GM19455 (cell line): Measurements from ENCODE around the gene SRSF3.
"Not testable (repeated sequence)": the region's sequence is repeated elsewhere in the genome, so short reads cannot be mapped to it uniquely, and the experiment has no call there.

Experiments used
- ATAC-seq: cut with Tn5 transposase; IDR thresholded peaks from one replicate; pipeline ENCODE4 v1.9.1; 2021; ENCODE audit not compliant: unreplicated experiment

SRSF3 gene

DNA sequence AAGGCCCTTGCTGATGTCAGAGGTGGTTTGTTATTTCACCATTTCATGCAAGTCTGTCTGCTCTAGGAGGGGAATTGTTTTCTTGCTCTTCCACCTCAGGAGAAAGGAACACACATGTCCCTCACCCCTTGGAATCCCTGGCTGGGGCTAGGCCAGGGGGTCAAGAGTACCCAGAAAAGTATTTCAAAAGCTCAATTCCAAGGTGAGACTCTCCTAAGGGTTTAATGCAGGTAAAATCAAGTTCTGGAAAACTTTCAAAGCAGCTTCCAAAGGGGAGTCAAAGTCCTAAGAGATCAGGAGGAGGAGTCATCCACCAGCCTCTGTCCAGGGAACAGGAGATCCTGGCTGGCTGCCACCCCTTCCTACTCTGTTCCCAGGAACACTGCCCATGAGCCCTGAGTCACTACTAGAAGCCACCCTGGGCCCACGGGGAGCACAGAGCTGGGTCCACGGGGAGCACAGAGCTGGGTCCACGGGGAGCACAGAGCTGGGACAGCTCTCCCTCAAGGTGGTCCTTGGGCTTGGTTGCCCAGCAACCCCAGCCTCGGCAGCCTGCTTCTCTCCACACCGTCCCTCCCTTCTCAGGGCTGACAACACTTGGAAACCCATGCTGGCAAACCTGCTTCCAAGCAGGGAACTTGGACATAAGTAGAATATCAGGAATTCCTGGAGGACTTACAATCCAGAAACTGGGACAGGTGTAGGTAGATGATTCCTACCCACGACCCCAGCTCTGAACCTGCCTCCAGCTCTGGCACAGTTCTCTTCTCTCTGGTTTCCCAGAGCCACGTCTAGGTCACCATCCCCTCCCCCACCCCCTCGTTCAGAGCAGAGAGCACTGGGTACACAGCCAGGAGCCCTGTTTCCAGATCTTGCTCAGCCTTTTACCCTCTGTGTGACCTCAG lies 49.0 kb downstream of the SRSF3 start:
- ATAC-seq = no peak

DNA sequence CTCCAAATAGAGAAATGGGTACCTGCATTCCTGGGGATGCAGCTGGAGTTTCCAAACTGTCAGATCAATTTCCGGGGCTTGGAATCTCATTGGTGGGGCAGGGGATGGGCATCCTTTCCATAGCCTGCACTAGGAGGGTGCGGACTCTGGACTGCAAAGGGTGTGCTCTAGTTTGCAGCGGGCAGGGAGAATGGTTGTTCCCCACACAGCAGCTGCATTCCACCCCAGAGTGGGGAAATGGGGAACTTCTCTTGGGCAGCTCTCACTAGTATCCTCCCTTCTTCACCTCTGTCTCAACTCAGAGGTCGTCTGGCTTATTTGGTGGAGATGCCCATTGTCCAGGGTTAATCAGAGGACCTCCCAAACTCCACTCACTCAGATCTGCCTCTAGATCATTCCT lies 49.8 kb downstream of the SRSF3 start:
- no peak for ATAC-seq

GRCh38 chr6:36649086-36649485 lies 54.9 kb downstream of the SRSF3 start:
- no peak for ATAC-seq

- ATAC-seq = no peak
Observed at GRCh38 chr6:36649701-36650484, 55.7 kb downstream of the SRSF3 start.

DNA sequence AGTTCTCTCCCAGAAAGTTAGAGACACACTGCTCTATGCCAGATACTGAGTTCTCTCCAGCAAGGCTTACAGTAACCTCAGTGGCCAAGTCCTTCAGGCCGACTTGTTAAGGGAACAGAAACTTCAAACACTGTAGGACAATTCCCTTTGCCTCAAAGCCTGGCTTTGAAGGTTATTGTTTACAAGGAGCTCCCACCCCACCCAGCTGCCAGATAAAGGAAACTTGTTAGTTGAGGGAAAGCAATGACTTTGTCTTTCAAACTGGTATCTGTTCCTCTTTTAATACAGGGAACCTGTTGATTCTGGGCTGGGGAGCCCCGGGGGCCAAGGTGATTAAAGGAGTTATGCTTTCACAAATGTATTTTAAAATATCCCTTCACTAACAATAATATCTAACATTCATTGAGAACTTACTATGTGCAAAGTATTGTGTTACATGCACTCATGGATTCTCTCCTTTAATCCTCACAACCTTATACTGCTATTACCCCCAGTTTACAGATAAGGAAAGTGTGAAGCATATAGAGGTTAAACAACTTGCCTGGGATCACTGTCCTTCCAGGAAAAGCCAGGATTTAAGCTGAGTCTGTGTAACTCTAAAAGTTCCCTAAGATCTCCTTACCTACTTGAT lies 56.8 kb downstream of the SRSF3 start:
- ATAC-seq = no peak

DNA sequence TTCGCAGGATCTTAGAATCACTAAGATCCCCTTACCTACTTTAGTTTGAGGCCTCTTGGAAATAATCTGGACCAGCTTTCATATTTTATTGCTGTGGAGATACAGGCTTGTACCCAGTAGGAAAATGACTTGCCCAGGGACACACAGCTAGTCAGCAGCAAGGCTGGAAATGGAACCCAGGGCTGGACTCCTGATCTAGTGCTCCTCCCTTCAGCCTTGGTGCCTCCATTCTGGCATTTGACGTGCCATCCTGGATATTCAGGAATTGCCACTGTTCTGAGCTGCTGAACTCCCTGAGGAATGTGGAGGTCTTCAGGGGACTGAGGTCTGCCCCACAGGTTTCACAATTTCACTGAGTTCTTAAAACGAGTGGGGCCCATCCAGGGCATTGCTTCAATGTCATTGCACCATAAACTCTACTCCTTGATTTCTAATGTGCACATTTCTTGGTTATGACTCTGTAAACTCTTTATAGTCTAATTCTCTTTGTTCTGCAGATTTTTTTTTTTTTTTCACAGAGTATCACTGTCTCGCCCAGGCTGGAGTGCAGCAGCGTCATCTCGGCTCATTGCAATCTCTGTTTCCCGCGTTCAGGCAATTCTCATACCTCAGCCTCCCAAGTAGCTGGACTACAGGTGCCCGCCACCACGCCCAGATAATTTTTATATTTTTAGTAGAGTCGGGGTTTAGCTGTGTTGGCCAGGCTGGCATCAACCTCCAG lies 57.7 kb downstream of the SRSF3 start:
- no peak for ATAC-seq

DNA sequence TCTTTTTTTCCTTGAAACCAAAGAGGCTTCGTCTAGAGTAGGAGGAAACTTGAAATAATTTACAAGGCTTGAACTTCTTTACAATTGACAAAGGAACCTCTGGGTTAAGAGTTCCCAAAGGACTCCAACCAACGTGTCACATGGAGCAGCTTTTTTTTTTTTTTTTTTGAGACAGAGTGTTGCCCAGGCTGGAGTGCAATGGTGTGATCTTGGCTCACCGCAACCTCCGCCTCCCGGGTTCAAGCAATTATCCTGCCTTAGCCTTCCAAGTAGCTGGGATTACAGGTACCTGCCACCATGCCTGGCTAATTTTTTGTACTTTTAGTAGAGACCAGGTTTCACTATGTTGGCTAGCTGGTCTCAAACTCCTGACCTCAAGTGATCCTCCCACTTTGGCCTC lies 60.3 kb downstream of the SRSF3 start:
- ATAC-seq = not testable (repeated sequence)
